Measurements from ENCODE around the gene RNF4. TPM values are rescaled to one million over a fixed set of nuclear protein-coding genes. Genes with fewer than 3 reads are reported as not detected.

RNF4 gene
- total and polyA plus RNA-seq, 12 donors = 13.4 to 42.1 (median 29.7) TPM

- peaks cover 0 to 33% (median 11%) of the 10 kb centered on the region in 9 donors for H3K36me3 ChIP-seq
- H3K9me3 ChIP-seq = no peaks in the 10 kb centered on the region
- 86 to 93% methylated on average over 6 of the region's 6 CpGs for WGBS, 2 donors
- DNase-seq = no peak
- intact Hi-C loops (cut with DNase I) = no loop called here
- ATAC-seq = no peak
- H3K4me1 ChIP-seq = peaks cover 21 to 88% (median 70%) of the 10 kb centered on the region in 9 donors
- H3K27me3 ChIP-seq = no peaks in the 10 kb centered on the region
- H3K4me3 ChIP-seq = no peak overlapping the region
- TF ChIP-seq CTCF (IDR thresholded peaks at IDR 0.05) = no peak
- peak overlapping the region in 2 of 10 donors; percentile 73 to 83 for H3K27ac ChIP-seq
Measured at GRCh38 chr4:2487632-2488031, 18.7 kb downstream of the RNF4 start.

- DNase-seq (no peak), ATAC-seq (no peak)
- Histone ChIP-seq H3K4me3 (no peak overlapping the region), H3K9me3 (no peaks in the 10 kb centered on the region), H3K27ac (peak overlapping the region in 5 of 10 donors; percentile 7 to 62 (median 48)), H3K27me3 (no peaks in the 10 kb centered on the region), H3K4me1 (peaks cover 13 to 81% (median 65%) of the 10 kb centered on the region in 9 donors), H3K36me3 (peaks cover 0 to 49% (median 11%) of the 10 kb centered on the region in 9 donors)
- no peak for TF ChIP-seq CTCF (IDR thresholded peaks at IDR 0.05)
- 88 to 91% methylated on average over 20 of the region's 20 CpGs for WGBS, 2 donors
- intact Hi-C loops (cut with DNase I) = no loop called here
Measured at GRCh38 chr4:2489081-2489805, 20.3 kb downstream of the RNF4 start.

DNA sequence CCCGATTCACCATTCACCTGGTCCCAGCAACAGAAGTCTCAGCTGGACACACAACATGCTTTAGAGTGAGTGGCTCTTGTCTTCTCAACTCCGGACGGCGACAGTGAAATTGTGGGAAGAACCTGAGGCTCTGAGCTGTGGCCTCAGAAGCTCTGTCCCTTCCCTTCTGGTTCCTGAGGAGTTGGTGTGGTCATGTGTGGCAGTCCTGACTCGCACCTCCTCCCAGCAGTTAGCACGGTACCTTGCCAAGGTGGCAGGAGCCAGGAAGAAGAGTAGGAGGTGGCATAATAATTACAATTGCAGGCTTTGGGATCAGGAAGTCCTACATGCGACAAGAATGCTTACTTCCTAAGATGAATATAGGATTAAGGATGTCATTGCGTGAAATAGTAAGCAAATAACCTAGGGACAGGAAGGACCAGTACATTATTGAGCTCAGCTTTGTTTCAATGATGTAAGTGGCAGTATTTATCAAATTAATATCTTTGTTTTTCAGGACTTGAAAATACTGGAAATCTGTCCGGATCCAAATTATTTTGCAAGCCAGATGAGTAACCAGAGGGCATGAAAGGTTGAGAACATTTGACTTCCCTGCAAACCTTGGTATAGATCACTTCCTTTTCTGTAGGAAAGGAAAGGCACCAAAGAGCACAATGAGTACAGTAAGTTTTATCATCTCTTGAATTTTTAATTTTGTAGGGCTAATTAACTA lies 21.1 kb downstream of the RNF4 start:
- no peak overlapping the region for H3K4me3 ChIP-seq
- ATAC-seq = peak in 1 of 8 donors; percentile 28

More for the DNA sequence above, 21.1 kb downstream of the RNF4 start:
- no peak for TF ChIP-seq CTCF (IDR thresholded peaks at IDR 0.05)
- no peaks in the 10 kb centered on the region for H3K9me3 ChIP-seq
- H3K36me3 ChIP-seq = peaks cover 0 to 57% (median 11%) of the 10 kb centered on the region in 9 donors
- peak overlapping the region in 6 of 10 donors; percentile 7 to 62 (median 47) for H3K27ac ChIP-seq
- no peak for DNase-seq
- intact Hi-C loops (cut with DNase I) = no loop called here
- no peaks in the 10 kb centered on the region for H3K27me3 ChIP-seq
- WGBS, 2 donors = 66 to 78% methylated on average over 9 of the region's 9 CpGs
- peaks cover 10 to 81% (median 65%) of the 10 kb centered on the region in 9 donors for H3K4me1 ChIP-seq

Data from heart right ventricle (tissue), 16 donors.